ENCODE data around the gene LSAMP. TPM values are rescaled to one million over a fixed set of nuclear protein-coding genes. Genes with fewer than 3 reads are reported as not detected.

Gene LSAMP
- total RNA-seq, 4 donors from 2014 or later, result 1.1 to 3.5 (median 2.0) TPM

GRCh38 chr3:115974940-115975339 is 470.3 kb downstream of the LSAMP start:
- intact Hi-C loops (cut with DNase I; ENCODE audit: low total_unique reads), result no loop called here
- DNase-seq (ENCODE audit: low spot score in 2 of 2), result no peak
- TF ChIP-seq POLR2A (IDR thresholded peaks at IDR 0.05), result no peak
- TF ChIP-seq, protein P1, sequence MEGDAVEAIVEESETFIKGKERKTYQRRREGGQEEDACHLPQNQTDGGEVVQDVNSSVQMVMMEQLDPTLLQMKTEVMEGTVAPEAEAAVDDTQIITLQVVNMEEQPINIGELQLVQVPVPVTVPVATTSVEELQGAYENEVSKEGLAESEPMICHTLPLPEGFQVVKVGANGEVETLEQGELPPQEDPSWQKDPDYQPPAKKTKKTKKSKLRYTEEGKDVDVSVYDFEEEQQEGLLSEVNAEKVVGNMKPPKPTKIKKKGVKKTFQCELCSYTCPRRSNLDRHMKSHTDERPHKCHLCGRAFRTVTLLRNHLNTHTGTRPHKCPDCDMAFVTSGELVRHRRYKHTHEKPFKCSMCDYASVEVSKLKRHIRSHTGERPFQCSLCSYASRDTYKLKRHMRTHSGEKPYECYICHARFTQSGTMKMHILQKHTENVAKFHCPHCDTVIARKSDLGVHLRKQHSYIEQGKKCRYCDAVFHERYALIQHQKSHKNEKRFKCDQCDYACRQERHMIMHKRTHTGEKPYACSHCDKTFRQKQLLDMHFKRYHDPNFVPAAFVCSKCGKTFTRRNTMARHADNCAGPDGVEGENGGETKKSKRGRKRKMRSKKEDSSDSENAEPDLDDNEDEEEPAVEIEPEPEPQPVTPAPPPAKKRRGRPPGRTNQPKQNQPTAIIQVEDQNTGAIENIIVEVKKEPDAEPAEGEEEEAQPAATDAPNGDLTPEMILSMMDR (IDR thresholded peaks at IDR 0.05), result no peak
- no peak overlapping the region for H3K4me3 ChIP-seq (ENCODE audit: low read depth, poor library complexity, severe bottlenecking)

DNA sequence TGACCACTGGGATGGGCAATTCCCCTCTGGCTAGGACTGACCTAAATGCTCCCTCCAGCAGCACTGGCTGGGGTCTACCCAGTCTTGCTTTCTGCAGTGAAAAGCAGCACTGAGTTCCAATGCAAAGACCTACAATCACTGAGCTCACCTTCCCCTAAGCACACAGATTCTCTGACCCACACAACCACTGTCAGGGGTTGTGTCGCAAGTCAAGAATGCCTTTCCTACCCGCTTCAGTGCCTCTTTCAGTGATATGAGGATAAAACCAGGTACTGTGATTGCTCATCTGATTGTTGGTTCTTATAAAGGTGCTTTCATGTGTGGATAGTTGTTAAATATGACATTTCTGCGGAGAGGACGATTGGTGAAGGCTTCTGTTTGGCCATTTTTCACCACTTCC is 476.4 kb downstream of the LSAMP start:
- H3K4me3 ChIP-seq (ENCODE audit: low read depth, poor library complexity, severe bottlenecking), result no peak overlapping the region
- 93 to 95% methylated on average over 4 of the region's 4 CpGs for WGBS, 2 donors
- intact Hi-C loops (cut with DNase I; ENCODE audit: low total_unique reads), result no loop called here
- no peak for TF ChIP-seq POLR2A (IDR thresholded peaks at IDR 0.05)
- TF ChIP-seq, protein P1 (IDR thresholded peaks at IDR 0.05), result no peak
- DNase-seq (ENCODE audit: low spot score in 2 of 2), result no peak

GRCh38 chr3:115961380-115961779 is 483.9 kb downstream of the LSAMP start:
- DNase-seq (ENCODE audit: low spot score in 2 of 2), result no peak
- WGBS, 2 donors, result 32 to 38% methylated on average over 4 of the region's 4 CpGs
- no peak overlapping the region for H3K4me3 ChIP-seq (ENCODE audit: low read depth, poor library complexity, severe bottlenecking)
- TF ChIP-seq, protein P1 (IDR thresholded peaks at IDR 0.05), result no peak
- no peak for TF ChIP-seq POLR2A (IDR thresholded peaks at IDR 0.05)
- intact Hi-C loops (cut with DNase I; ENCODE audit: low total_unique reads), result no loop called here

DNA sequence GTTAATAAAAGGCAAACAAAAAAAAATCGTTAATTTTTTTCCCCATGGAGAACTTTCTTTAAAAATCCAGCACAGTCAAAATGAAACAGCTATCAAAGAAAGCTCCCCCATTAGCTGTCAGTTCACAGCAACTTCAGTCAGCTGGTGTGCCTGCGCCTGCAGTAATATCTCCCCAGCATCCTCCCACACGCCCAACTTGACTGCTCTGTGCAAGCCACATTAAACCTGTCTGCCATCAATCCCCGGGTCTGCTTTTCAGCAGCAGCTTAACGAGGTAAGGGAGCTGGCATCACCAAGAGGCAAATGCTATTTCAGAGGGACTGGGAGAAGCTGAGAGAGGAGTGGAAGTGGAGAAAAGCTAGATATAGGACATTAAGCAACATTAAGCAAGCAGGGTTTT is 484.5 kb downstream of the LSAMP start:
- intact Hi-C loops (cut with DNase I; ENCODE audit: low total_unique reads), result no loop called here
- no peak overlapping the region for H3K4me3 ChIP-seq (ENCODE audit: low read depth, poor library complexity, severe bottlenecking)
- 34 to 49% methylated on average over 5 of the region's 5 CpGs for WGBS, 2 donors
- TF ChIP-seq POLR2A (IDR thresholded peaks at IDR 0.05), result no peak
- TF ChIP-seq, protein P1 (IDR thresholded peaks at IDR 0.05), result no peak
- DNase-seq (ENCODE audit: low spot score in 2 of 2), result no peak

DNA sequence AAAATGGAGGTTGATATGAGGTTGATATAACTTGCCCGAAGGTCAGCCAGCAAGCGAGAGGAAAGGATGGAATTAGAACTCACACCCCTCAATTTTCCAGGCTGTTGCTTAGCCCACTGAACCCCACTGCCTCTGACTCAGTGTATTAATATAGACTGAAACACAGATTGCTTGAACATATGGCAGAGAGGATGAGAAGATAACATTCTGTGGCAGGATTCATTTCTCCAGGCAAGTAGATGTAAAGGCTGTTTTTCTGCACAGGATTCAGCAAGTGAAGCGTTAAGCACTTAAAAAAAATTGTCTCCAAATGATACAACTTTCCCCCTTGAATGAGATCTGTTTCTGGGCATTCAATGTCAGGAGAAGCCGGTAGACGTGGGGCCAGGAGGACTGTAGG is 486.8 kb downstream of the LSAMP start:
- H3K4me3 ChIP-seq (ENCODE audit: low read depth, poor library complexity, severe bottlenecking), result no peak overlapping the region
- no peak for DNase-seq (ENCODE audit: low spot score in 2 of 2)
- 80 to 92% methylated on average over 5 of the region's 5 CpGs for WGBS, 2 donors
- intact Hi-C loops (cut with DNase I; ENCODE audit: low total_unique reads), result no loop called here
- TF ChIP-seq, protein P1 (IDR thresholded peaks at IDR 0.05), result no peak
- no peak for TF ChIP-seq POLR2A (IDR thresholded peaks at IDR 0.05)

- WGBS, 2 donors, result 58 to 66% methylated on average over 2 of the region's 2 CpGs
- TF ChIP-seq, protein P1 (IDR thresholded peaks at IDR 0.05), result no peak
- no peak for TF ChIP-seq POLR2A (IDR thresholded peaks at IDR 0.05)
- no peak for DNase-seq (ENCODE audit: low spot score in 2 of 2)
- intact Hi-C loops (cut with DNase I; ENCODE audit: low total_unique reads), result no loop called here
- no peak overlapping the region for H3K4me3 ChIP-seq (ENCODE audit: low read depth, poor library complexity, severe bottlenecking)
Observed at GRCh38 chr3:115947325-115947724, 498.0 kb downstream of the LSAMP start.

All from lower leg skin (tissue), 4 donors.